Mesothelial cell of epicardium (in vitro differentiated cells): ENCODE results near the gene WWC2. TPM values are rescaled to one million over a fixed set of nuclear protein-coding genes. Genes with fewer than 3 reads are reported as not detected.

ENCODE experiments used
- DNase-seq, 2 experiments: peaks; one replicate each; pipeline ENCODE4 v3.0.0; 2021; ENCODE audit warnings: low spot score in 2 of 2; ENCODE audit not compliant: unreplicated experiment in 2 of 2
- H3K27ac Mint-ChIP-seq: 2 replicates; pipeline ENCODE4 v1.8.0; 2021; ENCODE audit warnings: mixed read lengths
- H3K27me3 Mint-ChIP-seq: 2 replicates; pipeline ENCODE4 v1.8.0; 2021; ENCODE audit warnings: low read depth, mixed read lengths
- H3K36me3 Mint-ChIP-seq: 2 replicates; pipeline ENCODE4 v1.8.0; 2021; ENCODE audit warnings: mixed read lengths
- H3K4me1 Mint-ChIP-seq: 2 replicates; pipeline ENCODE4 v1.8.0; 2021; ENCODE audit warnings: mixed read lengths
- H3K4me3 Mint-ChIP-seq: 2 replicates; pipeline ENCODE4 v1.8.0; 2021; ENCODE audit warnings: mild to moderate bottlenecking, moderate library complexity, mixed read lengths
- H3K9me3 Mint-ChIP-seq: 2 replicates; pipeline ENCODE4 v1.8.0; 2021; ENCODE audit warnings: mixed read lengths
- total RNA-seq: library from RNA; stranded (reverse); gene quantifications from 3 replicates; pipeline ENCODE4 v1.2.1, GENCODE V29; 2021
- TF ChIP-seq, protein P1 (sequence below): fragments of 200-600 bp; sonication (generic); IDR thresholded peaks from one replicate; pipeline ENCODE4 v1.5.0; 2021; ENCODE audit warnings: antibody characterized with exemption; ENCODE audit not compliant: unreplicated experiment

The WWC2 gene
- total RNA-seq, 1 donor from 2014 or later = 64.1 TPM

DNA sequence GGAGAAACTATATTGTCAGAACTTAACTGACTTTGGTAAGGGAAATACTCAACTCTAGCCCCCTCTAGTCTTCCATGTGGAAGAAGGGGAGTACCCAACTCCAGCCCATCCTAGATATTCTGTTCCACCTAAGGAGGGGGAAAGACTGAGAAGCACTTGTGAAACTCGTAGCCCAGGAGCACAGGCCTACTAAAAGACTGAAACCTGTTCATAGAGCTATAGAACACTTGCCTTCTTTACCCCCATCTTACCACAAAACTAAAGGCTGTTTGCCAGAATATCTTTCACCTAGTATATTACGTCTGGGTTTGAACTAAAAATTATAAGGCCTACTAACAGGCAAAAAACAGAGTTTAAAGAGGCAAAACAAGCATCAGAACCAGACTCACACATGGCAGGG, 205.5 kb downstream of the WWC2 start:
- no peaks in the 10 kb centered on the region for H3K4me1 Mint-ChIP-seq
- peaks cover 42% of the 10 kb centered on the region for H3K36me3 Mint-ChIP-seq
- no peaks in the 10 kb centered on the region for H3K27me3 Mint-ChIP-seq
- no peak overlapping the region for H3K27ac Mint-ChIP-seq
- no peak overlapping the region for H3K4me3 Mint-ChIP-seq
- peaks cover 14% of the 10 kb centered on the region for H3K9me3 Mint-ChIP-seq
- no peak for DNase-seq
- TF ChIP-seq, protein P1, sequence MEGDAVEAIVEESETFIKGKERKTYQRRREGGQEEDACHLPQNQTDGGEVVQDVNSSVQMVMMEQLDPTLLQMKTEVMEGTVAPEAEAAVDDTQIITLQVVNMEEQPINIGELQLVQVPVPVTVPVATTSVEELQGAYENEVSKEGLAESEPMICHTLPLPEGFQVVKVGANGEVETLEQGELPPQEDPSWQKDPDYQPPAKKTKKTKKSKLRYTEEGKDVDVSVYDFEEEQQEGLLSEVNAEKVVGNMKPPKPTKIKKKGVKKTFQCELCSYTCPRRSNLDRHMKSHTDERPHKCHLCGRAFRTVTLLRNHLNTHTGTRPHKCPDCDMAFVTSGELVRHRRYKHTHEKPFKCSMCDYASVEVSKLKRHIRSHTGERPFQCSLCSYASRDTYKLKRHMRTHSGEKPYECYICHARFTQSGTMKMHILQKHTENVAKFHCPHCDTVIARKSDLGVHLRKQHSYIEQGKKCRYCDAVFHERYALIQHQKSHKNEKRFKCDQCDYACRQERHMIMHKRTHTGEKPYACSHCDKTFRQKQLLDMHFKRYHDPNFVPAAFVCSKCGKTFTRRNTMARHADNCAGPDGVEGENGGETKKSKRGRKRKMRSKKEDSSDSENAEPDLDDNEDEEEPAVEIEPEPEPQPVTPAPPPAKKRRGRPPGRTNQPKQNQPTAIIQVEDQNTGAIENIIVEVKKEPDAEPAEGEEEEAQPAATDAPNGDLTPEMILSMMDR = no peak

DNA sequence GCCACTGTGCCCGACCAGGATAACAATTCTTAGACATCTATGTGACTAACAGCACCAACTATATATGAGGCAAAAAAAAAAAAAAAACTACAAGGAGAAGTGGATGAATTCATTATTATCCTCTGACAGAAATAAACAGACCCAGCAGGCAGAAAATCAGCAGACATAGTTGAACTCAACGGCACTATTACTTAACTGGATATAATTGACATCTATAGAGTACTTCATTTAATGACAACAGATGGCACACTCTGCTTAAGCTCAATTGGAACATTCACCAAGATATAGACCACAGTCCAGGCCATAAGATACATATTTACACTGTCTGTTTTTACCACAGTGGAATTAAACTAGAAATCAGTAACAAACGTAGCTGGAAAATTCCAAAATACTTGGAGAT, 207.8 kb downstream of the WWC2 start:
- Mint-ChIP-seq H3K36me3 (peaks cover 43% of the 10 kb centered on the region), H3K4me3 (no peak overlapping the region), H3K4me1 (no peaks in the 10 kb centered on the region), H3K27me3 (no peaks in the 10 kb centered on the region), H3K27ac (no peak overlapping the region), H3K9me3 (peaks cover 14% of the 10 kb centered on the region)
- no peak for DNase-seq
- TF ChIP-seq, protein P1 = no peak

DNA sequence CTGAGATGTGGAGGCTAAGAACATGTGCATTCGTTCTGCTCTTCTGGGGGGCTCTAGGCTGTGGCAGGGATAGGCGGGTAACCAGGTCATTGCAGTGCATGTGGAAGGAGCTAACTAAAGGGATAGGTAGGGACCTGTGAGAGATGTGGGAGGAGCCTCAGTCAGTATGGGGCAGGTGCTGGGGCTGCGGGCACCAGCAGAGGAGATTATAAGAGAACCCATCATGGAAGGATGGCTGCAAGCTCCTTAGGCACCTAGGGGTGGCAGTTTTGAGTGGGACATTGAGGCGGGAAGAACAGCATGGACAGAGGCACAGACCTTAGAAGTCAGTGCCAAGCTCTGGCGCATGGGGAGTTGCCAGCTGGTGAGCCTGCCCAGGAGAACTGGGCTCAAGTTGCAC, 213.8 kb downstream of the WWC2 start:
- no peak for DNase-seq
- no peaks in the 10 kb centered on the region for H3K27me3 Mint-ChIP-seq
- H3K4me1 Mint-ChIP-seq = no peaks in the 10 kb centered on the region
- H3K36me3 Mint-ChIP-seq = peaks cover 45% of the 10 kb centered on the region
- TF ChIP-seq, protein P1 = no peak
- no peak overlapping the region for H3K4me3 Mint-ChIP-seq
- H3K9me3 Mint-ChIP-seq = peaks cover 7% of the 10 kb centered on the region
- no peak overlapping the region for H3K27ac Mint-ChIP-seq

DNA sequence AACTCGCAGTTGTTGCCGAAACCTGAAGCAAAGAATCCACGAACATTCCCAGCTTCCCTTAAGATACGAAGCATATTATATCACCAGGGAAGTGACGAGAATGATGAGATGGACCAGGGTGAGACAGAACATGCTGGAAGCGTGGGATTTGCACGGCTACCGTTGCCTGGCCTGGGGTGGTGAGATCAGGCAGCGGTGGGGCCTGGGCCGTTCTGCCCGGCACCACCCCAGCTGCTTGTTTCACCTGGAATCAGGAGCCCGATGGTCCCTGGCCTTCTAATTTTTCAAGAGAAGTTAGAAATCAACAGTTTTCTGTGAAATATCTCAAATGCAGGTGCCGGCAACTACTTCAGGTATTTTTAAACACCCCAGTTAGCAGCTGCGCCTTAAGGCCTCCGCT, 215.3 kb downstream of the WWC2 start:
- Mint-ChIP-seq H3K9me3 (peaks cover under 1% of the 10 kb centered on the region), H3K27ac (no peak overlapping the region), H3K27me3 (no peaks in the 10 kb centered on the region), H3K4me3 (no peak overlapping the region), H3K4me1 (no peaks in the 10 kb centered on the region), H3K36me3 (peaks cover 41% of the 10 kb centered on the region)
- no peak for DNase-seq
- TF ChIP-seq, protein P1 = no peak

DNA sequence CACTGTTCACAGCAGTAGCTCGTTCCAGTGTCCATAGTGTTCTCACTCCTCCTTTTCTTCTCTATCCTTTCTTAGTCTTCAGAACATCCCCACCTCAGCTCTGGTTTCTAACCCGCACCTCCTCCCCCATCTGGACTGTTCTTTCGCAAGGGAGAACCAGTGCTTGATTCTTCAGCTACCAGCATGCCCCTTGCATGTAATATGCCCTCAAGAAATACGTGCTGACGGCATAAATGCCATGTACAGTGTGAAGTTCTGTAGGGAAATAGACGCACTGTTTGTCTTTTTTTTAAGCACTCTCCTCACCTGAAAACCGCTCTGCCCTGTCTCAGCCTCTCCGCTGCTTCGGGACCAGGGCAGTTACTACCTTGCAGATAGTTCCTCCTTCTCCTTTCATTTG, 215.7 kb downstream of the WWC2 start:
- no peaks in the 10 kb centered on the region for H3K4me1 Mint-ChIP-seq
- DNase-seq = no peak
- H3K9me3 Mint-ChIP-seq = no peaks in the 10 kb centered on the region
- TF ChIP-seq, protein P1 = no peak
- no peak overlapping the region for H3K4me3 Mint-ChIP-seq
- no peaks in the 10 kb centered on the region for H3K27me3 Mint-ChIP-seq
- no peak overlapping the region for H3K27ac Mint-ChIP-seq
- peaks cover 39% of the 10 kb centered on the region for H3K36me3 Mint-ChIP-seq

DNA sequence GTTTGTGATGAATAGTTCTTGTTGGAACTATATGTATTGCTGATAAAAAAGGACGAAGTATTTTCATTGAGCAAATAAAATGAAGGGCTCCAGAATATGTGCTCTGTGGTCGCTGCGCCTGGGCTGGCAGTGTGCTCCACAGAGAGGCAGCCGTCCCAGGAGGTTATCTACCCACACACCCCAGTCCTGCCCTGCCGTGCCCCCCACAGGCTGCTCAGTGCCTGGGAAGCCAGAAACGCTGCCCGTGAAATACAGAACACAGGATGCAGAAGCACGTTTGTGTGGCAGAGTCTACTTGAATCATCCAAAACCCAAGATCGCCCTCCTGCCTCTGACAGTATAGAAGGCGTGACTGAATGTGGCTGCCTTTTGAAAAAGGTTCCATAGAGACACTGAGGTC, 219.6 kb downstream of the WWC2 start:
- TF ChIP-seq, protein P1 = no peak
- Mint-ChIP-seq H3K4me1 (peaks cover 13% of the 10 kb centered on the region), H3K4me3 (no peak overlapping the region), H3K36me3 (peaks cover 25% of the 10 kb centered on the region), H3K9me3 (no peaks in the 10 kb centered on the region), H3K27me3 (no peaks in the 10 kb centered on the region), H3K27ac (no peak overlapping the region)
- no peak for DNase-seq
